NT2/D1 (cell line): ENCODE data around the gene SLC2A13.

Experiments used
- YY1 ChIP-seq: IDR thresholded peaks from 2 replicates; pipeline ENCODE4 v1.6.1; 2011; ENCODE audit not compliant: insufficient read length, insufficient read depth
- ZNF274 ChIP-seq: IDR thresholded peaks from 2 replicates; pipeline ENCODE4 v1.6.1; 2011; ENCODE audit warnings: mild to moderate bottlenecking, low read depth, low read length

GRCh38 chr12:40058721-40059190, 47.1 kb downstream of the SLC2A13 start:
- TF ChIP-seq YY1, result no peak
- TF ChIP-seq ZNF274, result no peak
